Measurements from ENCODE around the gene PRADC1. TPM values are rescaled to one million over a fixed set of nuclear protein-coding genes. Genes with fewer than 3 reads are reported as not detected.

The PRADC1 gene
- total RNA-seq, 4 donors from 2014 or later, result 14.4 to 31.5 (median 21.5) TPM

- 14 to 77% methylated on average over 1 of the region's 1 CpG for WGBS, 2 donors
- Histone ChIP-seq H3K27ac (no peak overlapping the region), H3K4me1 (no peaks in the 10 kb centered on the region), H3K27me3 (no peaks in the 10 kb centered on the region), H3K4me3 (no peak overlapping the region), H3K36me3 (peaks cover 0 to 44% (median 9%) of the 10 kb centered on the region in 3 donors), H3K9me3 (no peaks in the 10 kb centered on the region)
- TF ChIP-seq EP300 (IDR thresholded peaks at IDR 0.05) (no peak), POLR2A (IDR thresholded peaks at IDR 0.05) (no peak), CTCF (IDR thresholded peaks at IDR 0.05) (no peak)
- DNase-seq (ENCODE audit: low spot score in 2 of 2), result no peak
Observed at GRCh38 chr2:73256618-73256922, 23.5 kb upstream of the PRADC1 start.

- no peak for DNase-seq (ENCODE audit: low spot score in 2 of 2)
- 37 to 52% methylated on average over 5 of the region's 5 CpGs for WGBS, 2 donors
- TF ChIP-seq EP300 (IDR thresholded peaks at IDR 0.05), result no peak
Observed at GRCh38 chr2:73255907-73256617, 23.0 kb upstream of the PRADC1 start.

GRCh38 chr2:73255007-73255644 is 22.1 kb upstream of the PRADC1 start:
- no peak overlapping the region for H3K4me3 ChIP-seq
- no peaks in the 10 kb centered on the region for H3K4me1 ChIP-seq
- no peaks in the 10 kb centered on the region for H3K9me3 ChIP-seq
- H3K27me3 ChIP-seq, result no peaks in the 10 kb centered on the region
- DNase-seq (ENCODE audit: low spot score in 2 of 2), result no peak
- no peak for TF ChIP-seq CTCF (IDR thresholded peaks at IDR 0.05)
- TF ChIP-seq POLR2A (IDR thresholded peaks at IDR 0.05), result no peak
- no peak for TF ChIP-seq EP300 (IDR thresholded peaks at IDR 0.05)
- no peak overlapping the region for H3K27ac ChIP-seq
- 56 to 87% methylated on average over 2 to 4 of the region's 4 CpGs for WGBS, 2 donors
- peaks cover 4 to 58% (median 22%) of the 10 kb centered on the region in 3 donors for H3K36me3 ChIP-seq

More at GRCh38 chr2:73255907-73256617, 23.0 kb upstream of the PRADC1 start:
- Histone ChIP-seq H3K4me1 (no peaks in the 10 kb centered on the region), H3K36me3 (peaks cover 0 to 49% (median 13%) of the 10 kb centered on the region in 3 donors), H3K27me3 (no peaks in the 10 kb centered on the region), H3K27ac (no peak overlapping the region), H3K9me3 (no peaks in the 10 kb centered on the region), H3K4me3 (no peak overlapping the region)

- peaks cover 4 to 65% (median 29%) of the 10 kb centered on the region in 3 donors for H3K36me3 ChIP-seq
- H3K27ac ChIP-seq, result no peak overlapping the region
- H3K9me3 ChIP-seq, result no peaks in the 10 kb centered on the region
- WGBS, 2 donors, result 86 to 91% methylated on average over 7 of the region's 7 CpGs
- H3K4me3 ChIP-seq, result no peak overlapping the region
- TF ChIP-seq CTCF (IDR thresholded peaks at IDR 0.05) (no peak), POLR2A (IDR thresholded peaks at IDR 0.05) (no peak), EP300 (IDR thresholded peaks at IDR 0.05) (no peak)
- DNase-seq (ENCODE audit: low spot score in 2 of 2), result no peak
- H3K27me3 ChIP-seq, result no peaks in the 10 kb centered on the region
- no peaks in the 10 kb centered on the region for H3K4me1 ChIP-seq
Observed at GRCh38 chr2:73254343-73255006, 21.4 kb upstream of the PRADC1 start.

GRCh38 chr2:73253901-73254300 is 20.9 kb upstream of the PRADC1 start:
- no peak for DNase-seq (ENCODE audit: low spot score in 2 of 2)
- 92 to 96% methylated on average over 3 of the region's 3 CpGs for WGBS, 2 donors

GRCh38 chr2:73253400-73253799 is 20.4 kb upstream of the PRADC1 start:
- DNase-seq (ENCODE audit: low spot score in 2 of 2), result no peak
- Histone ChIP-seq H3K36me3 (peaks cover 4 to 75% (median 31%) of the 10 kb centered on the region in 3 donors), H3K9me3 (no peaks in the 10 kb centered on the region), H3K27ac (no peak overlapping the region), H3K4me1 (no peaks in the 10 kb centered on the region), H3K4me3 (no peak overlapping the region), H3K27me3 (no peaks in the 10 kb centered on the region)
- no peak for TF ChIP-seq CTCF (IDR thresholded peaks at IDR 0.05)
- TF ChIP-seq EP300 (IDR thresholded peaks at IDR 0.05), result no peak
- TF ChIP-seq POLR2A (IDR thresholded peaks at IDR 0.05), result no peak
- 42 to 60% methylated on average over 2 of the region's 2 CpGs for WGBS, 2 donors

More at GRCh38 chr2:73253901-73254300, 20.9 kb upstream of the PRADC1 start:
- peaks cover 4 to 70% (median 31%) of the 10 kb centered on the region in 3 donors for H3K36me3 ChIP-seq
- no peaks in the 10 kb centered on the region for H3K9me3 ChIP-seq
- no peaks in the 10 kb centered on the region for H3K4me1 ChIP-seq
- no peak overlapping the region for H3K4me3 ChIP-seq
- no peak overlapping the region for H3K27ac ChIP-seq
- H3K27me3 ChIP-seq, result no peaks in the 10 kb centered on the region
- TF ChIP-seq POLR2A (IDR thresholded peaks at IDR 0.05), result no peak

Measured in tibial nerve (tissue), 4 donors.